Vagina (tissue), 2 donors: ENCODE results near the gene PAPOLB.

Source experiments
- POLR2A ChIP-seq, 2 donors: fragments of 450-650 bp; IDR thresholded peaks; one replicate each; pipeline ENCODE4 v1.6.1; 2017; ENCODE audit warnings: antibody characterized with exemption in 2 of 2, mild to moderate bottlenecking in 2 of 2, moderate library complexity in 2 of 2
- POLR2AphosphoS5 ChIP-seq, 2 donors: sonication (generic); formaldehyde crosslinking; IDR thresholded peaks; one replicate each; pipeline ENCODE4 v1.9.0; 2017; ENCODE audit warnings: antibody characterized with exemption in 2 of 2, mild to moderate bottlenecking in 2 of 2, low read depth in 1 of 2; ENCODE audit not compliant: insufficient read depth in 1 of 2
- TF ChIP-seq, protein P1 (sequence below), 3 experiments: fragments of 450-650 bp in 2 of 3; fragments of 200-600 bp in 1 of 3; sonication (generic) in 1 of 3; IDR thresholded peaks; one replicate each; pipeline ENCODE4 v1.5.1; 2017 to 2019; ENCODE audit warnings: antibody characterized with exemption in 3 of 3, mild to moderate bottlenecking in 2 of 3, moderate library complexity in 2 of 3

DNA sequence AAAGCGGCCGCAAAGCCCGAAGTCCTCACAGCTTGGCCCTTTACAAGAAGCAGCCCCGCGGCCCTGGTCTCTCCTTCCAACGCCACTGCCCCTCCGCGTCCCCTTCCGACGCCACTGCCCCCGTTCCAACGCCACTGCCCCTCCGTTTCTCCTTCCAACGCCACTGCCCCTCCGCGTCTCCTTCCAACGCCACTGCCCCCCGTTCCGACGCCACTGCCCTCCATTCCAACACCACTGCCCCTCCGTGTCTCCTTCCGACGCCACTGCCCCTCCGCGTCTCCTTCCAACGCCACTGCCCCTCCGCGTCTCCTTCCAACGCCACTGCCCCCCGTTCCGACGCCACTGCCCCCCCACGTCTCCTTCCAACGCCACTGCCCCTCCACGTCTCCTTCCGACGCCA, 53.3 kb downstream of the PAPOLB start:
- TF ChIP-seq POLR2A (IDR thresholded peaks at IDR 0.05) = no peak
- TF ChIP-seq, protein P1, sequence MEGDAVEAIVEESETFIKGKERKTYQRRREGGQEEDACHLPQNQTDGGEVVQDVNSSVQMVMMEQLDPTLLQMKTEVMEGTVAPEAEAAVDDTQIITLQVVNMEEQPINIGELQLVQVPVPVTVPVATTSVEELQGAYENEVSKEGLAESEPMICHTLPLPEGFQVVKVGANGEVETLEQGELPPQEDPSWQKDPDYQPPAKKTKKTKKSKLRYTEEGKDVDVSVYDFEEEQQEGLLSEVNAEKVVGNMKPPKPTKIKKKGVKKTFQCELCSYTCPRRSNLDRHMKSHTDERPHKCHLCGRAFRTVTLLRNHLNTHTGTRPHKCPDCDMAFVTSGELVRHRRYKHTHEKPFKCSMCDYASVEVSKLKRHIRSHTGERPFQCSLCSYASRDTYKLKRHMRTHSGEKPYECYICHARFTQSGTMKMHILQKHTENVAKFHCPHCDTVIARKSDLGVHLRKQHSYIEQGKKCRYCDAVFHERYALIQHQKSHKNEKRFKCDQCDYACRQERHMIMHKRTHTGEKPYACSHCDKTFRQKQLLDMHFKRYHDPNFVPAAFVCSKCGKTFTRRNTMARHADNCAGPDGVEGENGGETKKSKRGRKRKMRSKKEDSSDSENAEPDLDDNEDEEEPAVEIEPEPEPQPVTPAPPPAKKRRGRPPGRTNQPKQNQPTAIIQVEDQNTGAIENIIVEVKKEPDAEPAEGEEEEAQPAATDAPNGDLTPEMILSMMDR (IDR thresholded peaks at IDR 0.05) = no peak
- TF ChIP-seq POLR2AphosphoS5 (IDR thresholded peaks at IDR 0.05; ENCODE audit: insufficient read depth in 1 of 2, low read depth in 1 of 2) = no peak
